GM23338 (cell line): ENCODE measurements around the gene PLEKHM2. TPM values are rescaled to one million over a fixed set of nuclear protein-coding genes. Genes with fewer than 3 reads are reported as not detected.

Source experiments
- ATAC-seq: fragments of 200-7000 bp; cut with Tn5 transposase; 3 replicates; pipeline ENCODE4 v1.9.1; 2020
- DNase-seq: peaks from one replicate; pipeline ENCODE4 v3.0.0-alpha.2; 2015; ENCODE audit warnings: low spot score
- H2AFZ ChIP-seq: fragments of 200-600 bp; sonication (generic); 2 replicates; pipeline ENCODE4 v1.8.0; 2016; ENCODE audit warnings: antibody characterized with exemption, mild to moderate bottlenecking, moderate library complexity
- H3F3A ChIP-seq: fragments of 200-600 bp; sonication (generic); replicated peaks from 2 replicates; pipeline ENCODE4 v1.8.0; 2017; ENCODE audit warnings: antibody characterized with exemption, mixed run types, low read depth
- H3K27ac ChIP-seq: fragments of 200-600 bp; sonication (generic); 2 replicates; pipeline ENCODE4 v1.6.1; 2016; ENCODE audit warnings: low read depth
- H3K27me3 ChIP-seq: fragments of 200-600 bp; sonication (generic); 2 replicates; pipeline ENCODE4 v1.8.0; 2016; ENCODE audit warnings: mild to moderate bottlenecking, mixed run types, moderate library complexity; ENCODE audit not compliant: insufficient read depth
- H3K36me3 ChIP-seq: fragments of 200-600 bp; sonication (generic); 2 replicates; pipeline ENCODE4 v1.8.0; 2016; ENCODE audit warnings: mild to moderate bottlenecking; ENCODE audit not compliant: insufficient read depth
- H3K4me1 ChIP-seq: fragments of 200-600 bp; sonication (generic); 2 replicates; pipeline ENCODE4 v1.8.0; 2016; ENCODE audit warnings: mild to moderate bottlenecking, moderate library complexity; ENCODE audit not compliant: insufficient read depth
- H3K4me2 ChIP-seq: fragments of 200-600 bp; sonication (generic); 2 replicates; pipeline ENCODE4 v1.7.1; 2017; ENCODE audit warnings: mixed run types
- H3K4me3 ChIP-seq: fragments of 200-600 bp; sonication (generic); 2 replicates; pipeline ENCODE4 v1.6.1; 2016; ENCODE audit warnings: mixed run types
- H3K79me2 ChIP-seq: fragments of 200-600 bp; sonication (generic); replicated peaks from 2 replicates; pipeline ENCODE4 v1.8.0; 2017; ENCODE audit warnings: mild to moderate bottlenecking; ENCODE audit not compliant: insufficient read depth
- H3K9me2 ChIP-seq: fragments of 200-600 bp; sonication (generic); 2 replicates; pipeline ENCODE4 v1.8.0; 2017; ENCODE audit not compliant: insufficient read depth
- H4K20me1 ChIP-seq: fragments of 200-600 bp; sonication (generic); replicated peaks from 2 replicates; pipeline ENCODE4 v1.8.0; 2017; ENCODE audit warnings: mild to moderate bottlenecking; ENCODE audit not compliant: insufficient read depth
- H3K27ac Mint-ChIP-seq: 2 replicates; pipeline ENCODE4 v1.8.0; 2020; ENCODE audit warnings: inconsistent platforms, mild to moderate bottlenecking, moderate library complexity, mixed read lengths
- H3K27me3 Mint-ChIP-seq: 3 replicates; pipeline ENCODE4 v1.8.0; 2022; ENCODE audit warnings: low read depth, mild to moderate bottlenecking, moderate library complexity, mixed read lengths, inconsistent platforms; ENCODE audit not compliant: insufficient read depth, poor library complexity
- H3K36me3 Mint-ChIP-seq: 3 replicates; pipeline ENCODE4 v1.8.0; 2021; ENCODE audit warnings: low read depth, mild to moderate bottlenecking, inconsistent platforms, moderate library complexity, mixed read lengths
- H3K4me1 Mint-ChIP-seq: 3 replicates; pipeline ENCODE4 v1.8.0; 2020; ENCODE audit warnings: mild to moderate bottlenecking, inconsistent platforms, mixed read lengths
- H3K4me3 Mint-ChIP-seq: 3 replicates; pipeline ENCODE4 v1.8.0; 2021; ENCODE audit warnings: moderate library complexity, mild to moderate bottlenecking, inconsistent platforms, mixed read lengths
- H3K9me3 Mint-ChIP-seq: 3 replicates; pipeline ENCODE4 v1.8.0; 2020; ENCODE audit warnings: moderate library complexity, mild to moderate bottlenecking, inconsistent platforms, mixed read lengths
- CREB1 ChIP-seq: fragments of 250-450 bp; sonication (Bioruptor Pico); IDR thresholded peaks from 2 replicates; pipeline ENCODE4 v1.5.0; 2020; ENCODE audit warnings: low read depth, mild to moderate bottlenecking, moderate library complexity
- CTCF ChIP-seq, 2 experiments: fragments of 200-600 bp in 1 of 2; sonication (generic) in 1 of 2; conservative IDR thresholded peaks; 2 replicates each; pipeline versions ENCODE4 v1.5.1 to v1.6.1; 2016 to 2017; ENCODE audit warnings: antibody characterized with exemption in 2 of 2, low read depth in 2 of 2, mild to moderate bottlenecking in 2 of 2, moderate library complexity in 1 of 2
- ETS1 ChIP-seq: IDR thresholded peaks from 2 replicates; pipeline ENCODE4 v1.6.1; 2016; ENCODE audit warnings: antibody characterized with exemption
- EZH2 ChIP-seq: fragments of 200-600 bp; sonication (generic); IDR thresholded peaks from one replicate; pipeline ENCODE4 v1.8.0; 2017; ENCODE audit warnings: antibody characterized with exemption, mild to moderate bottlenecking, low read depth; ENCODE audit not compliant: unreplicated experiment
- EZH2phosphoT487 ChIP-seq: fragments of 200-600 bp; sonication (generic); IDR thresholded peaks from one replicate; pipeline ENCODE4 v1.8.1; 2018; ENCODE audit warnings: antibody characterized with exemption; ENCODE audit not compliant: unreplicated experiment
- JUNB ChIP-seq: IDR thresholded peaks from one replicate; pipeline ENCODE4 v1.6.1; 2016; ENCODE audit warnings: antibody characterized with exemption; ENCODE audit not compliant: unreplicated experiment
- NANOG ChIP-seq: IDR thresholded peaks from 2 replicates; pipeline ENCODE4 v1.6.1; 2016; ENCODE audit warnings: antibody characterized with exemption, borderline replicate concordance
- POLR2AphosphoS5 ChIP-seq: IDR thresholded peaks from 2 replicates; pipeline ENCODE4 v1.6.1; 2016; ENCODE audit warnings: antibody characterized with exemption, low read depth
- STAT1 ChIP-seq: IDR thresholded peaks from one replicate; pipeline ENCODE4 v1.6.1; 2016; ENCODE audit warnings: antibody characterized with exemption; ENCODE audit not compliant: unreplicated experiment
- ZNF114 ChIP-seq: fragments of 250-450 bp; sonication (Bioruptor Pico); IDR thresholded peaks from 2 replicates; pipeline ENCODE4 v1.5.0; 2020; ENCODE audit warnings: mild to moderate bottlenecking, moderate library complexity
- ZNF331 ChIP-seq: fragments of 250-450 bp; sonication (Bioruptor Pico); IDR thresholded peaks from 2 replicates; pipeline ENCODE4 v1.5.0; 2020; ENCODE audit warnings: low read depth, mild to moderate bottlenecking, moderate library complexity
- ZNF462 ChIP-seq: fragments of 250-450 bp; sonication (Bioruptor Pico); IDR thresholded peaks from 2 replicates; pipeline ENCODE4 v1.5.0; 2020; ENCODE audit warnings: mild to moderate bottlenecking, moderate library complexity
- polyA plus RNA-seq: library from polyadenylated mRNA; unstranded; fragments of >200 nt; fragmentation: Nextera tagmentation; extraction: Ambion mirVana; gene quantifications from 2 replicates; pipeline ENCODE4 v1.2.1, GENCODE V29; 2016
- total RNA-seq: library from RNA; depleted of rRNA; stranded (reverse); fragments of >200 nt; shearing (Covaris generic); gene quantifications from 2 replicates; pipeline ENCODE4 v1.2.3, GENCODE V29; 2014
- TF ChIP-seq, protein P1 (sequence below): IDR thresholded peaks from one replicate; pipeline ENCODE4 v1.6.1; 2018; ENCODE audit warnings: antibody characterized with exemption; ENCODE audit not compliant: unreplicated experiment

PLEKHM2 gene
- total and polyA plus RNA-seq, 2 experiments from 2014 or later = 11.2 to 40.0 TPM

DNA sequence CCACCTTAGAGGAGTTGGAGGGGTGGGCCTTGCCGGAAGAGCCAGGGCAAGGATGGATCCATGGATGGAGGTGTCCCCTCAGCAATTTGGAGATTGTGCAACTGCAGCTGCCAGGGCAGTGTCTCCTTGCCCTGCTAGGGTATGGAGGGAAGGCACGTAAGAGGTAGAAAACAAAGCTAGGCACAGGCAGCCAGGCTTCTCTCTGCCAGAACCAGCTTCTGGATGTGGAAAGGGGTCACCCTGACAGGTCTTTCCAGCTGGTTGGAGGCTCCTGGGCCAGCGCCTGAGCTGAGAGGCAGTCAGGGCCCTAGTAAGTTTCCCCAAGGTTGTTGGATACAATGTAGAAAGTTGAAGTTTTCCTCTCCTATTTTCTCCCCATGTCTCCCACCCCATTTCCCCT is 36.7 kb downstream of the PLEKHM2 start:
- H3K27ac Mint-ChIP-seq = no peak overlapping the region
- ATAC-seq (no peak), DNase-seq (no peak)
- Histone ChIP-seq H2AFZ (no peak overlapping the region), H3K9me2 (no peaks in the 10 kb centered on the region), H3K4me1 (no peaks in the 10 kb centered on the region), H4K20me1 (no peaks in the 10 kb centered on the region; the same call in none of the 2 replicates), H3F3A (no peaks in the 10 kb centered on the region), H3K36me3 (no peaks in the 10 kb centered on the region; the same call in 1 of the 2 replicates), H3K4me3 (no peak overlapping the region), H3K4me2 (no peak overlapping the region), H3K27ac (no peak overlapping the region), H3K79me2 (no peaks in the 10 kb centered on the region), H3K27me3 (no peaks in the 10 kb centered on the region)
- H3K36me3 Mint-ChIP-seq = peaks cover 28% of the 10 kb centered on the region
- H3K9me3 Mint-ChIP-seq = no peaks in the 10 kb centered on the region
- H3K4me3 Mint-ChIP-seq = no peak overlapping the region
- H3K27me3 Mint-ChIP-seq = peaks cover 2% of the 10 kb centered on the region
- H3K4me1 Mint-ChIP-seq = no peaks in the 10 kb centered on the region
- TF ChIP-seq POLR2AphosphoS5 = no peak
- TF ChIP-seq ETS1 = no peak
- TF ChIP-seq ZNF462 = no peak
- TF ChIP-seq JUNB = no peak
- TF ChIP-seq, protein P1, sequence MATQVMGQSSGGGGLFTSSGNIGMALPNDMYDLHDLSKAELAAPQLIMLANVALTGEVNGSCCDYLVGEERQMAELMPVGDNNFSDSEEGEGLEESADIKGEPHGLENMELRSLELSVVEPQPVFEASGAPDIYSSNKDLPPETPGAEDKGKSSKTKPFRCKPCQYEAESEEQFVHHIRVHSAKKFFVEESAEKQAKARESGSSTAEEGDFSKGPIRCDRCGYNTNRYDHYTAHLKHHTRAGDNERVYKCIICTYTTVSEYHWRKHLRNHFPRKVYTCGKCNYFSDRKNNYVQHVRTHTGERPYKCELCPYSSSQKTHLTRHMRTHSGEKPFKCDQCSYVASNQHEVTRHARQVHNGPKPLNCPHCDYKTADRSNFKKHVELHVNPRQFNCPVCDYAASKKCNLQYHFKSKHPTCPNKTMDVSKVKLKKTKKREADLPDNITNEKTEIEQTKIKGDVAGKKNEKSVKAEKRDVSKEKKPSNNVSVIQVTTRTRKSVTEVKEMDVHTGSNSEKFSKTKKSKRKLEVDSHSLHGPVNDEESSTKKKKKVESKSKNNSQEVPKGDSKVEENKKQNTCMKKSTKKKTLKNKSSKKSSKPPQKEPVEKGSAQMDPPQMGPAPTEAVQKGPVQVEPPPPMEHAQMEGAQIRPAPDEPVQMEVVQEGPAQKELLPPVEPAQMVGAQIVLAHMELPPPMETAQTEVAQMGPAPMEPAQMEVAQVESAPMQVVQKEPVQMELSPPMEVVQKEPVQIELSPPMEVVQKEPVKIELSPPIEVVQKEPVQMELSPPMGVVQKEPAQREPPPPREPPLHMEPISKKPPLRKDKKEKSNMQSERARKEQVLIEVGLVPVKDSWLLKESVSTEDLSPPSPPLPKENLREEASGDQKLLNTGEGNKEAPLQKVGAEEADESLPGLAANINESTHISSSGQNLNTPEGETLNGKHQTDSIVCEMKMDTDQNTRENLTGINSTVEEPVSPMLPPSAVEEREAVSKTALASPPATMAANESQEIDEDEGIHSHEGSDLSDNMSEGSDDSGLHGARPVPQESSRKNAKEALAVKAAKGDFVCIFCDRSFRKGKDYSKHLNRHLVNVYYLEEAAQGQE = no peak
- TF ChIP-seq ZNF331 (CRISPR knock-in tag) = no peak
- no peak for TF ChIP-seq NANOG
- TF ChIP-seq STAT1 = no peak
- no peak for TF ChIP-seq ZNF114 (CRISPR knock-in tag)
- TF ChIP-seq EZH2phosphoT487 = no peak
- TF ChIP-seq CTCF (conservative IDR thresholded peaks at IDR 0.05; ENCODE audit: low read depth in 2 of 2) = no peak
- TF ChIP-seq CREB1 (CRISPR knock-in tag) = no peak
- no peak for TF ChIP-seq EZH2
